GM21737 (cell line): Measurements from ENCODE around the gene PAX3.

Source experiments
- ATAC-seq: cut with Tn5 transposase; IDR thresholded peaks from one replicate; pipeline ENCODE4 v1.9.1; 2021; ENCODE audit warnings: mild to moderate bottlenecking, moderate library complexity; ENCODE audit not compliant: unreplicated experiment

PAX3 gene

GRCh38 chr2:222280795-222281194 lies 18.0 kb downstream of the PAX3 start:
- ATAC-seq = no peak

- no peak for ATAC-seq
Observed at GRCh38 chr2:222272446-222273015, 26.3 kb downstream of the PAX3 start.

GRCh38 chr2:222271854-222272253 lies 26.9 kb downstream of the PAX3 start:
- ATAC-seq = no peak

- no peak for ATAC-seq
Observed at GRCh38 chr2:222270396-222270795, 28.4 kb downstream of the PAX3 start.

- no peak for ATAC-seq
Observed at GRCh38 chr2:222269132-222269531, 29.7 kb downstream of the PAX3 start.

GRCh38 chr2:222268311-222268990 lies 30.3 kb downstream of the PAX3 start:
- ATAC-seq = no peak

GRCh38 chr2:222264791-222265320 lies 33.9 kb downstream of the PAX3 start:
- no peak for ATAC-seq

- no peak for ATAC-seq
Observed at GRCh38 chr2:222261504-222261903, 37.3 kb downstream of the PAX3 start.

GRCh38 chr2:222257645-222258044 lies 41.2 kb downstream of the PAX3 start:
- ATAC-seq = no peak

GRCh38 chr2:222256250-222256649 lies 42.5 kb downstream of the PAX3 start:
- no peak for ATAC-seq

- no peak for ATAC-seq
Observed at GRCh38 chr2:222255090-222255489, 43.7 kb downstream of the PAX3 start.

GRCh38 chr2:222250313-222250712 lies 48.5 kb downstream of the PAX3 start:
- ATAC-seq = no peak

GRCh38 chr2:222249444-222249843 lies 49.4 kb downstream of the PAX3 start:
- ATAC-seq = no peak

GRCh38 chr2:222248818-222249217 lies 50.0 kb downstream of the PAX3 start:
- no peak for ATAC-seq

GRCh38 chr2:222248256-222248655 lies 50.5 kb downstream of the PAX3 start:
- no peak for ATAC-seq

GRCh38 chr2:222242532-222242931 lies 56.3 kb downstream of the PAX3 start:
- ATAC-seq = no peak

GRCh38 chr2:222241128-222241870 lies 57.5 kb downstream of the PAX3 start:
- no peak for ATAC-seq

- no peak for ATAC-seq
Observed at GRCh38 chr2:222240676-222241049, 58.1 kb downstream of the PAX3 start.

GRCh38 chr2:222239945-222240675 lies 58.7 kb downstream of the PAX3 start:
- ATAC-seq = no peak

GRCh38 chr2:222239091-222239490 lies 59.7 kb downstream of the PAX3 start:
- ATAC-seq = no peak

- no peak for ATAC-seq
Observed at GRCh38 chr2:222238072-222238471, 60.7 kb downstream of the PAX3 start.
